ENCODE data around the gene NEUROD4. TPM values are rescaled to one million over a fixed set of nuclear protein-coding genes. Genes with fewer than 3 reads are reported as not detected.

NEUROD4 gene
- total and polyA plus RNA-seq, 10 of the 15 experiments (the other 5 are each of a cell fraction or from before 2014, with no cell fraction given): 0.06 TPM; not detected in 9

GRCh38 chr12:55068416-55069010, 48.7 kb downstream of the NEUROD4 start (continued):
- TF ChIP-seq, protein P1, sequence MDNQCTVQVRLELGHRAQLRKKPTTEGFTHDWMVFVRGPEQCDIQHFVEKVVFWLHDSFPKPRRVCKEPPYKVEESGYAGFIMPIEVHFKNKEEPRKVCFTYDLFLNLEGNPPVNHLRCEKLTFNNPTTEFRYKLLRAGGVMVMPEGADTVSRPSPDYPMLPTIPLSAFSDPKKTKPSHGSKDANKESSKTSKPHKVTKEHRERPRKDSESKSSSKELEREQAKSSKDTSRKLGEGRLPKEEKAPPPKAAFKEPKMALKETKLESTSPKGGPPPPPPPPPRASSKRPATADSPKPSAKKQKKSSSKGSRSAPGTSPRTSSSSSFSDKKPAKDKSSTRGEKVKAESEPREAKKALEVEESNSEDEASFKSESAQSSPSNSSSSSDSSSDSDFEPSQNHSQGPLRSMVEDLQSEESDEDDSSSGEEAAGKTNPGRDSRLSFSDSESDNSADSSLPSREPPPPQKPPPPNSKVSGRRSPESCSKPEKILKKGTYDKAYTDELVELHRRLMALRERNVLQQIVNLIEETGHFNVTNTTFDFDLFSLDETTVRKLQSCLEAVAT (IDR thresholded peaks at IDR 0.05): no peak
- TF ChIP-seq RAD21 (IDR thresholded peaks at IDR 0.05; ENCODE audit: insufficient read depth, low read depth, low read length) (peak; percentile 79), ESRRA (IDR thresholded peaks at IDR 0.05; ENCODE audit: low read length) (no peak), EGR1 (IDR thresholded peaks at IDR 0.05; ENCODE audit: borderline replicate concordance in 1 of 2, low read depth in 2 of 2, low read length in 2 of 2) (no peak), ZSCAN29 (IDR thresholded peaks at IDR 0.05) (no peak), SMC3 (IDR thresholded peaks at IDR 0.05; ENCODE audit: borderline replicate concordance, low read length) (peak; percentile 80), NFIC (IDR thresholded peaks at IDR 0.05; ENCODE audit: low read depth, low read length) (no peak), CREM (IDR thresholded peaks at IDR 0.05; ENCODE audit: low read depth) (no peak), ZZZ3 (IDR thresholded peaks at IDR 0.05; ENCODE audit: control insufficient read depth, insufficient read length, low read depth) (no peak), IKZF2 (IDR thresholded peaks at IDR 0.05) (no peak), RELB (IDR thresholded peaks at IDR 0.05; ENCODE audit: low read depth) (no peak), YY1 (IDR thresholded peaks at IDR 0.05; ENCODE audit: low read depth, low read length) (peak; percentile 61; the same call in 1 of the 2 replicates), RCOR1 (conservative IDR thresholded peaks at IDR 0.05; ENCODE audit: low read depth, low read length) (no peak), NFYB (IDR thresholded peaks at IDR 0.05; ENCODE audit: insufficient read depth, low read depth, low read length) (no peak), BHLHE40 (IDR thresholded peaks at IDR 0.05; ENCODE audit: borderline replicate concordance in 1 of 2, low read depth in 2 of 2, low read length in 1 of 2) (no peak), USF2 (IDR thresholded peaks at IDR 0.05; ENCODE audit: borderline replicate concordance, low read depth, low read length) (no peak), EZH2 (IDR thresholded peaks at IDR 0.05; ENCODE audit: borderline replicate concordance, control insufficient read depth, low read depth, low read length) (no peak), SIX5 (IDR thresholded peaks at IDR 0.05; ENCODE audit: low read depth, low read length, severe bottlenecking) (no peak), PML (IDR thresholded peaks at IDR 0.05; ENCODE audit: low read length) (no peak), EP300 (IDR thresholded peaks at IDR 0.05; ENCODE audit: borderline replicate concordance in 1 of 2, control insufficient read depth in 1 of 2, low read depth in 2 of 2, low read length in 2 of 2) (no peak)
- TF ChIP-seq, protein P2, sequence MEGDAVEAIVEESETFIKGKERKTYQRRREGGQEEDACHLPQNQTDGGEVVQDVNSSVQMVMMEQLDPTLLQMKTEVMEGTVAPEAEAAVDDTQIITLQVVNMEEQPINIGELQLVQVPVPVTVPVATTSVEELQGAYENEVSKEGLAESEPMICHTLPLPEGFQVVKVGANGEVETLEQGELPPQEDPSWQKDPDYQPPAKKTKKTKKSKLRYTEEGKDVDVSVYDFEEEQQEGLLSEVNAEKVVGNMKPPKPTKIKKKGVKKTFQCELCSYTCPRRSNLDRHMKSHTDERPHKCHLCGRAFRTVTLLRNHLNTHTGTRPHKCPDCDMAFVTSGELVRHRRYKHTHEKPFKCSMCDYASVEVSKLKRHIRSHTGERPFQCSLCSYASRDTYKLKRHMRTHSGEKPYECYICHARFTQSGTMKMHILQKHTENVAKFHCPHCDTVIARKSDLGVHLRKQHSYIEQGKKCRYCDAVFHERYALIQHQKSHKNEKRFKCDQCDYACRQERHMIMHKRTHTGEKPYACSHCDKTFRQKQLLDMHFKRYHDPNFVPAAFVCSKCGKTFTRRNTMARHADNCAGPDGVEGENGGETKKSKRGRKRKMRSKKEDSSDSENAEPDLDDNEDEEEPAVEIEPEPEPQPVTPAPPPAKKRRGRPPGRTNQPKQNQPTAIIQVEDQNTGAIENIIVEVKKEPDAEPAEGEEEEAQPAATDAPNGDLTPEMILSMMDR (IDR thresholded peaks at IDR 0.05 in 2 of 3, conservative IDR thresholded peaks at IDR 0.05 in 1 of 3; ENCODE audit: control insufficient read depth in 2 of 3, extremely low read depth in 1 of 3, insufficient read depth in 1 of 3, low read depth in 3 of 3, low read length in 3 of 3): peak; percentile 70 to 88 (median 72)

Data from GM12878 (cell line).